IPS DF 4.7 (cell line): ENCODE results near the gene RAD1.

ENCODE experiments used
- DNase-seq: peaks from one replicate; pipeline ENCODE4 v3.0.0-alpha.2; 2013; ENCODE audit warnings: low spot score; ENCODE audit errors: extremely low read depth

Gene RAD1

GRCh38 chr5:34866989-34867471 is 48.3 kb downstream of the RAD1 start:
- DNase-seq, result no peak

GRCh38 chr5:34865091-34865490 is 50.2 kb downstream of the RAD1 start:
- no peak for DNase-seq

GRCh38 chr5:34863946-34864345 is 51.4 kb downstream of the RAD1 start:
- peak; percentile 64 for DNase-seq

- DNase-seq, result no peak
These were observed 56.1 kb downstream of the RAD1 start for GRCh38 chr5:34859253-34859652.

- DNase-seq, result no peak
These were observed 56.5 kb downstream of the RAD1 start for GRCh38 chr5:34858790-34859189.

GRCh38 chr5:34857894-34858293 is 57.4 kb downstream of the RAD1 start:
- DNase-seq, result no peak

- DNase-seq, result no peak
These were observed 58.1 kb downstream of the RAD1 start for GRCh38 chr5:34857161-34857560.
